CD14-positive monocyte (primary cell): Measurements from ENCODE around the gene CACNA1D. TPM values are rescaled to one million over a fixed set of nuclear protein-coding genes. Genes with fewer than 3 reads are reported as not detected.

ENCODE experiments used
- DNase-seq, 3 donors: peaks; one replicate each; pipeline ENCODE4 v3.0.0-alpha.2; 2011 to 2022
- H2AFZ ChIP-seq: 2 replicates; pipeline ENCODE4 v1.6.0; 2012; ENCODE audit warnings: mild to moderate bottlenecking, low read depth, low read length, inconsistent platforms; ENCODE audit not compliant: insufficient read depth, poor library complexity, severe bottlenecking
- H3K27ac ChIP-seq, 2 donors: 1 replicate in 1 of 2; 2 replicates in 1 of 2; pipeline ENCODE4 v1.5.1; 2012 to 2013; ENCODE audit warnings: low read length in 2 of 2, control low read depth in 1 of 2, inconsistent platforms in 1 of 2, low read depth in 1 of 2, mild to moderate bottlenecking in 1 of 2
- H3K27me3 ChIP-seq, 2 donors: one replicate each; pipeline versions ENCODE4 v1.6.0 to v1.6.1; 2011 to 2013; ENCODE audit warnings: low read length in 2 of 2; ENCODE audit not compliant: control insufficient read depth in 2 of 2, insufficient read depth in 2 of 2
- H3K36me3 ChIP-seq, 2 donors: replicated peaks in 1 of 2; 1 replicate in 1 of 2; 2 replicates in 1 of 2; pipeline versions ENCODE4 v1.5.1 to v1.6.1; 2012 to 2013; ENCODE audit warnings: low read length in 2 of 2, control low read depth in 1 of 2, inconsistent platforms in 1 of 2, mild to moderate bottlenecking in 1 of 2; ENCODE audit not compliant: insufficient read depth in 2 of 2, control insufficient read depth in 1 of 2
- H3K4me1 ChIP-seq, 2 donors: 1 replicate in 1 of 2; 2 replicates in 1 of 2; pipeline versions ENCODE4 v1.5.1 to v1.6.1; 2012 to 2013; ENCODE audit warnings: low read length in 2 of 2, control low read depth in 1 of 2, inconsistent platforms in 1 of 2, mild to moderate bottlenecking in 1 of 2, moderate library complexity in 1 of 2; ENCODE audit not compliant: insufficient read depth in 2 of 2, control insufficient read depth in 1 of 2
- H3K4me2 ChIP-seq: replicated peaks from 2 replicates; pipeline ENCODE3; 2012; ENCODE audit warnings: low read length, moderate library complexity, mild to moderate bottlenecking; ENCODE audit not compliant: poor library complexity, severe bottlenecking; ENCODE audit errors: extremely low read depth
- H3K4me3 ChIP-seq, 3 experiments: fragments of 200-600 bp in 1 of 3; sonication (generic) in 1 of 3; replicated peaks in 1 of 3; 1 replicate in 2 of 3; 2 replicates in 1 of 3; pipeline ENCODE4 v1.5.1; 2011 to 2013; ENCODE audit warnings: low read length in 3 of 3, mild to moderate bottlenecking in 3 of 3, control low read depth in 2 of 3, low read depth in 2 of 3, inconsistent platforms in 1 of 3, moderate library complexity in 1 of 3
- H3K79me2 ChIP-seq: 2 replicates; pipeline ENCODE4 v1.6.0; 2012; ENCODE audit warnings: mild to moderate bottlenecking, control low read depth, inconsistent platforms, low read length, moderate library complexity; ENCODE audit not compliant: insufficient read depth
- H3K9ac ChIP-seq: 2 replicates; pipeline ENCODE4 v1.6.0; 2017; ENCODE audit warnings: low read length, mild to moderate bottlenecking; ENCODE audit not compliant: insufficient read depth, poor library complexity, severe bottlenecking
- H3K9me3 ChIP-seq, 2 donors: replicated peaks in 1 of 2; 1 replicate in 1 of 2; 2 replicates in 1 of 2; pipeline versions ENCODE4 v1.5.1 to v1.6.1; 2012 to 2013; ENCODE audit warnings: low read length in 2 of 2, control low read depth in 1 of 2; ENCODE audit not compliant: control insufficient read depth in 1 of 2, insufficient read depth in 1 of 2
- H4K20me1 ChIP-seq: 2 replicates; pipeline ENCODE4 v1.6.0; 2012; ENCODE audit warnings: mild to moderate bottlenecking, low read length, control low read depth, moderate library complexity; ENCODE audit not compliant: insufficient read depth
- H3K27ac Mint-ChIP-seq, 7 donors: one replicate each; pipeline ENCODE4 v1.8.0; 2020; ENCODE audit warnings: mild to moderate bottlenecking in 7 of 7, mixed read lengths in 7 of 7, moderate library complexity in 6 of 7, inconsistent platforms in 2 of 7
- H3K27me3 Mint-ChIP-seq, 3 donors: one replicate each; pipeline ENCODE4 v1.8.0; 2021 to 2022; ENCODE audit warnings: low read depth in 3 of 3, mild to moderate bottlenecking in 3 of 3, mixed read lengths in 3 of 3, moderate library complexity in 3 of 3, inconsistent platforms in 1 of 3
- H3K36me3 Mint-ChIP-seq, 2 donors: one replicate each; pipeline ENCODE4 v1.8.0; 2020; ENCODE audit warnings: mixed read lengths in 2 of 2, inconsistent platforms in 1 of 2, mild to moderate bottlenecking in 1 of 2
- H3K4me1 Mint-ChIP-seq: one replicate; pipeline ENCODE4 v1.8.0; 2020; ENCODE audit warnings: mild to moderate bottlenecking, mixed read lengths
- H3K4me3 Mint-ChIP-seq, 2 donors: one replicate each; pipeline ENCODE4 v1.8.0; 2020; ENCODE audit warnings: mild to moderate bottlenecking in 2 of 2, mixed read lengths in 2 of 2, moderate library complexity in 1 of 2
- H3K9me3 Mint-ChIP-seq, 7 donors: one replicate each; pipeline ENCODE4 v1.8.0; 2020 to 2022; ENCODE audit warnings: mixed read lengths in 7 of 7, mild to moderate bottlenecking in 6 of 7, moderate library complexity in 6 of 7, inconsistent platforms in 2 of 7
- WGBS: methylation state at CpG from one replicate; pipeline ENCODE4 v1.1.5; 2013; ENCODE audit warnings: missing lambda C conversion rate; ENCODE audit not compliant: insufficient coverage; 5-methylcytosine and 5-hydroxymethylcytosine counted together
- intact Hi-C, 2 donors: fragments of 100-400 bp; cut with micrococcal nuclease; formaldehyde crosslinking; loops; one replicate each; pipeline versions ENCODE4 v1.15.0 to v1.15.1; 2023
- polyA plus RNA-seq, 3 donors: library from polyadenylated mRNA; depleted of rRNA in 1 of 3; unstranded in 2 of 3; stranded (reverse) in 1 of 3; fragments of 300-500 nt in 2 of 3; fragments of >200 nt in 1 of 3; fragmentation: Illumina TruSeq in 2 of 3; gene quantifications; 1 replicate in 2 of 3; 2 replicates in 1 of 3; pipeline ENCODE4 v1.2.3, GENCODE V29; 2012 to 2021
- TF ChIP-seq, protein P1 (sequence below): fragments of 200-600 bp; IDR thresholded peaks from one replicate; pipeline ENCODE4 v1.8.0; 2022; ENCODE audit warnings: antibody characterized with exemption, mild to moderate bottlenecking

The CACNA1D gene
- polyA plus RNA-seq, 3 donors: 0.29 to 1.2 (median 0.98) TPM

DNA sequence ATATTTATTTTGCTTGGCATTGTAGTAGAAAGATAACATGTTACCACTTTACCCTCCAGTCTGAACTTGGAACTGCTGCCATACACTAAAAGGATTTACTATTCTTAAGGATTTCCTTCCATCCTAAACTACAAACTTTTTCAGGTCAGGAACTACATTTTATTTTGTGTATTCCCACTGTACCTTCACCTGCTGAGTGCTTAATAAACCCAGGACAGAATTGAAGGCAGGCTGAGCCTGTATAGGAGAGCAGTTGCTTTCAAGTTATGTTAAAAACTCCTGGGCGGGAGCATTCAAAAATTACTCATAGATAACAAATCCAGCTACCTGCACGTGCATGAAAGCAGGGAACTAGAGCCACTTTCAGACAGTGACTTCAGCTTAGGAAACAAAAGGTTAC lies 58.3 kb downstream of the CACNA1D start:
- intact Hi-C loops: no loop called here
- Mint-ChIP-seq H3K27me3 (peaks cover 0 to 7% (median 3%) of the 10 kb centered on the region in 3 donors), H3K27ac (no peak overlapping the region), H3K9me3 (peaks cover 0 to 2% (median 0%) of the 10 kb centered on the region in 7 donors), H3K4me3 (no peak overlapping the region), H3K36me3 (no peaks in the 10 kb centered on the region), H3K4me1 (no peaks in the 10 kb centered on the region)
- DNase-seq: no peak
- no peak overlapping the region for H3K9ac ChIP-seq
- H3K27me3 ChIP-seq: peaks cover 0 to 3% of the 10 kb centered on the region in 2 donors
- H3K4me1 ChIP-seq: no peaks in the 10 kb centered on the region
- H3K9me3 ChIP-seq: no peaks in the 10 kb centered on the region
- H4K20me1 ChIP-seq: no peaks in the 10 kb centered on the region
- H3K36me3 ChIP-seq: no peaks in the 10 kb centered on the region
- no CpG with 5 or more reads among the region's 2 CpGs for WGBS
- H2AFZ ChIP-seq: no peak overlapping the region
- H3K27ac ChIP-seq: no peak overlapping the region
- no peak overlapping the region for H3K4me3 ChIP-seq
- no peaks in the 10 kb centered on the region for H3K79me2 ChIP-seq
- TF ChIP-seq, protein P1, sequence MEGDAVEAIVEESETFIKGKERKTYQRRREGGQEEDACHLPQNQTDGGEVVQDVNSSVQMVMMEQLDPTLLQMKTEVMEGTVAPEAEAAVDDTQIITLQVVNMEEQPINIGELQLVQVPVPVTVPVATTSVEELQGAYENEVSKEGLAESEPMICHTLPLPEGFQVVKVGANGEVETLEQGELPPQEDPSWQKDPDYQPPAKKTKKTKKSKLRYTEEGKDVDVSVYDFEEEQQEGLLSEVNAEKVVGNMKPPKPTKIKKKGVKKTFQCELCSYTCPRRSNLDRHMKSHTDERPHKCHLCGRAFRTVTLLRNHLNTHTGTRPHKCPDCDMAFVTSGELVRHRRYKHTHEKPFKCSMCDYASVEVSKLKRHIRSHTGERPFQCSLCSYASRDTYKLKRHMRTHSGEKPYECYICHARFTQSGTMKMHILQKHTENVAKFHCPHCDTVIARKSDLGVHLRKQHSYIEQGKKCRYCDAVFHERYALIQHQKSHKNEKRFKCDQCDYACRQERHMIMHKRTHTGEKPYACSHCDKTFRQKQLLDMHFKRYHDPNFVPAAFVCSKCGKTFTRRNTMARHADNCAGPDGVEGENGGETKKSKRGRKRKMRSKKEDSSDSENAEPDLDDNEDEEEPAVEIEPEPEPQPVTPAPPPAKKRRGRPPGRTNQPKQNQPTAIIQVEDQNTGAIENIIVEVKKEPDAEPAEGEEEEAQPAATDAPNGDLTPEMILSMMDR: no peak
- no peak overlapping the region for H3K4me2 ChIP-seq

DNA sequence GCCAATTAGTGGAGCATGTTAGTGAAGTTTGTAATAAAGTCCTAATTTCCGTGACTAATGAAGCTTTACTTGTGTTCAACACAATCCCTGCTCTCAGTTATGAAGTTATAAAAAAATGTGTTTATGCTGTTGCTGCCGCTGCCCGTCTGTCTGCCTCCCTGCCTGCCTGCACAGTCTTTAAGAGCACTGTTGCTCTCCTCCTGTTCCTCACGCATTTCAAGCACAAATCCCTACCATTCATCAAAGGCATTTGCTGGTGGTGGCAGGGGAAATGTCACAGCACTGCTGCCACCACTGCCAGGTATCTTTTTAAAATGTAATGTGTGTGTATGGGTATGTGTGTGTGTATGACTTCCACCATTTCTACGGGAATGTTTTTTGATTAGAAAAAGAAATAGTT lies 58.8 kb downstream of the CACNA1D start:
- Mint-ChIP-seq H3K36me3 (no peaks in the 10 kb centered on the region), H3K4me3 (no peak overlapping the region), H3K9me3 (peaks cover 0 to 2% (median 0%) of the 10 kb centered on the region in 7 donors), H3K4me1 (no peaks in the 10 kb centered on the region), H3K27me3 (peaks cover 0 to 7% (median 5%) of the 10 kb centered on the region in 3 donors), H3K27ac (no peak overlapping the region)
- Histone ChIP-seq H3K4me3 (no peak overlapping the region), H3K79me2 (no peaks in the 10 kb centered on the region), H3K27me3 (no peaks in the 10 kb centered on the region), H3K36me3 (no peaks in the 10 kb centered on the region), H2AFZ (no peak overlapping the region), H3K4me2 (no peak overlapping the region), H3K9me3 (no peaks in the 10 kb centered on the region), H3K4me1 (no peaks in the 10 kb centered on the region), H3K9ac (no peak overlapping the region), H4K20me1 (no peaks in the 10 kb centered on the region), H3K27ac (no peak overlapping the region)
- intact Hi-C loops: no loop called here
- DNase-seq: no peak
- TF ChIP-seq, protein P1: no peak
- WGBS: no CpG with 5 or more reads among the region's 5 CpGs
